ENCODE results near the gene CLN5.

Gene CLN5

DNA sequence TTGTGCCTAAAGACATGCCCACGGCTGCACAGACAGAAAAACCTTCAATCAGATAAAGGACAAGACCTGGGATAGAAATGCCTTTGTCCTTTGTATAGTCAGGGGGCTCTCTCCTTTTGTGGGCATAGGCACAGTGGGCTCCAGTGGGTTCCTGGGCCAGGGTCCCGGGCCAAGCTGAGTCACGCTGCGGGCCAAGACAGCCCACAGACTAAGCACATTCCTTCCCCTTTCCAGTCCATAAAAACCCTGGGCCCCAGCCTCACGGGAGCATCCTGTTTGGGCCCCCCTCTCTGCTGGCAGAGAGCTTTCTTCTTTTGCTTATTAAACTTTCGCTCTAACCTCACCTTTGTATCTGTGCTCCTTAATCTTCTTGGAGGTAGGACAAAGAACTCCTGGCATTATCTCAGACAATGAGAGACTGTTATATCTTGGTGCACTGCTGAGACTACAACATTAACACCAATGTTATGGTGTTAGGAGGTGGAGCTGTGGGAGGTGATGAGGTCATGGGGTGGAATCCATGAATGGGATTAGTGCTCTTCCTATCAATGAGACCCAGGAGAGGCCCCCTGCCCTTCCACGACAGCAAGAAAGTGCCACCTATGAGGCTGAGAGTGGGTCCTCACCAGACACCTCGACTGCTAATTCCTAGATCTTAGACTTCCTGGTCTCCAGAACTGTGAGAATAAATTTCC, 55.9 kb downstream of the CLN5 start:
- no peak overlapping the region for H3K9ac ChIP-seq (ENCODE audit: low read depth, low read length)
- H3K9me3 ChIP-seq (ENCODE audit: insufficient read depth, low read depth, low read length), result no peaks in the 10 kb centered on the region
- no peak overlapping the region; the same call in 1 of the 2 replicates for H3K4me3 ChIP-seq (ENCODE audit: low read length)
- H3K27me3 ChIP-seq (ENCODE audit: insufficient read depth, low read length), result no peaks in the 10 kb centered on the region
- peaks cover 10% of the 10 kb centered on the region; the same call in 1 of the 2 replicates for H3K4me1 ChIP-seq (ENCODE audit: insufficient read depth, low read length)
- no peak overlapping the region for H3K27ac ChIP-seq (ENCODE audit: low read length)
- H3K36me3 ChIP-seq (ENCODE audit: insufficient read depth, low read depth, low read length), result peaks cover 29% of the 10 kb centered on the region

DNA sequence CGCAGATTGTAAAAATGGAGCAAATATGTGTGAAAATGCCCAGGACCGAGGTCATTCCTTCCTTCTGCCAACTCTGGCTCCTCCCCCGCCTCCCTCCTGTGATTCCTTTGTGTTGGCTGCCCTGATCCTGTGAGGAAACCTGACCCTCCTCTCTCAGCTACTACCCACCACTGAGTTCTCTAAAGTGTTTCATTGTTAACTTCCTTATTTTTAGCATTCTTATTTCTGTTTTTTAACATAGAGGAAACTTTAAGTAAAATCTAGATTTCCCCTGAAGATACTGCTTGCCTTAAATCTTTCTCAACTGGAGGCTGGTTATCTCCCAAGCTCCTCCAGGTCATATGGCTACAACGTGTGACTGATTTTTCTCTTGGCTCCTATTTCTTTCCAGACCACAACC, 56.8 kb downstream of the CLN5 start:
- no peak overlapping the region for H3K9ac ChIP-seq (ENCODE audit: low read depth, low read length)
- H3K4me3 ChIP-seq (ENCODE audit: low read length), result peak overlapping the region; percentile 33
- H3K27ac ChIP-seq (ENCODE audit: low read length), result no peak overlapping the region
- H3K36me3 ChIP-seq (ENCODE audit: insufficient read depth, low read depth, low read length), result peaks cover 32% of the 10 kb centered on the region
- no peaks in the 10 kb centered on the region for H3K9me3 ChIP-seq (ENCODE audit: insufficient read depth, low read depth, low read length)
- H3K27me3 ChIP-seq (ENCODE audit: insufficient read depth, low read length), result no peaks in the 10 kb centered on the region
- peaks cover 10% of the 10 kb centered on the region; the same call in 1 of the 2 replicates for H3K4me1 ChIP-seq (ENCODE audit: insufficient read depth, low read length)

DNA sequence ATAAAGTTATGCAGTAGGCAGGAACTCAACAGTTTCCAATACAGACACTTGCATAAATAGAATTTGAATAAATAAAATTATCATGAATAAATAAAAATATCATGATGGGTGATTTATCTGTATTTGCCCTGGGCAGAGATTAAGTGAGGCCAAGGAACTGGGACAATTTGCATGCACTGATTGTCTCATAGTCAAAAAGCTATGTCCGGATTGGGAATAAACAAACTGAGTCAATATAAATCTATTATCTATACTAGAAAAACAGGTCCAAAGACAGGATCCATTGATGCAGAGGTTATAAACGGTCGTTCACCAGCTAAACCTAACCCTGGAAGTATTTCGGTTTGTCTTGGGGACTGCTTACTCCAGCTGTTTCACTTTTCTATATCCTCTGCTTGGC, 61.3 kb downstream of the CLN5 start:
- Histone ChIP-seq H3K27ac (ENCODE audit: low read length) (no peak overlapping the region), H3K9me3 (ENCODE audit: insufficient read depth, low read depth, low read length) (no peaks in the 10 kb centered on the region), H3K9ac (ENCODE audit: low read depth, low read length) (no peak overlapping the region), H3K27me3 (ENCODE audit: insufficient read depth, low read length) (no peaks in the 10 kb centered on the region), H3K36me3 (ENCODE audit: insufficient read depth, low read depth, low read length) (peaks cover 62% of the 10 kb centered on the region), H3K4me1 (ENCODE audit: insufficient read depth, low read length) (peaks cover 9% of the 10 kb centered on the region; the same call in 1 of the 2 replicates), H3K4me3 (ENCODE audit: low read length) (no peak overlapping the region)
